NCI-H524 treated with DMSO at 0.1 percent for 48 hours (cell line): Measurements from ENCODE around the gene ANO7.

Source experiments
- DNase-seq: peaks from one replicate; lab custom pipeline; 2025; lab: John Stamatoyannopoulos, UW

ANO7 gene

DNA sequence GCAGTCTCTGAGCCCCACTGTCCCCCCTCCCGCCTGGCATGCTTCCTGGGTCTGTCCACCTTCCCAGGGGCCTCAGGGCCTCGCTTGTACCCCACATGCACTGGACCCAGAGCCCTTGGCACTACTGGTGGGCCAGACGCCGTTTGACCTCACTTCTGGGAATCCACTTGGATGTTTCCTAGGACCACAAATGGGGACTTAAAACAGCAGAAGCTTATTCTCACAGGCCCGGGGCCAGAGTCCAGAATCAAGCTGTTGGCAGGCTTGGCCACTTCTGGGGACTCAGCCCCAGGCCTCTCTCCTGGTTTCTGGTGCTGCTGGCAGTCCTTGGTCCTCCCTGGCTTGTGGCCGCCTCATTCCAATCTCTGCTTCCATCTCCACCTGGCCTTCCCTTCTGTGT lies 19.6 kb downstream of the ANO7 start:
- no peak for DNase-seq

DNA sequence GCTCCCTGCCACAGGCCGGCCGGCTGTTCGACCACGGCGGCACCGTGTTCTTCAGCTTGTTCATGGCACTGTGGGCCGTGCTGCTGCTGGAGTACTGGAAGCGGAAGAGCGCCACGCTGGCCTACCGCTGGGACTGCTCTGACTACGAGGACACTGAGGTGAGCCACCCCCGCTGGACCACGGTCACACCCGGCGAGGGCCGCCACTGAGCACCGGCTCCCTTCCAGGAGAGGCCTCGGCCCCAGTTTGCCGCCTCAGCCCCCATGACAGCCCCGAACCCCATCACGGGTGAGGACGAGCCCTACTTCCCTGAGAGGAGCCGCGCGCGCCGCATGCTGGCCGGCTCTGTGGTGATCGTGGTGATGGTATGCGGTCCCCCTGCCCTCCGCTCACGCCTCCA lies 20.8 kb downstream of the ANO7 start:
- DNase-seq: no peak

DNA sequence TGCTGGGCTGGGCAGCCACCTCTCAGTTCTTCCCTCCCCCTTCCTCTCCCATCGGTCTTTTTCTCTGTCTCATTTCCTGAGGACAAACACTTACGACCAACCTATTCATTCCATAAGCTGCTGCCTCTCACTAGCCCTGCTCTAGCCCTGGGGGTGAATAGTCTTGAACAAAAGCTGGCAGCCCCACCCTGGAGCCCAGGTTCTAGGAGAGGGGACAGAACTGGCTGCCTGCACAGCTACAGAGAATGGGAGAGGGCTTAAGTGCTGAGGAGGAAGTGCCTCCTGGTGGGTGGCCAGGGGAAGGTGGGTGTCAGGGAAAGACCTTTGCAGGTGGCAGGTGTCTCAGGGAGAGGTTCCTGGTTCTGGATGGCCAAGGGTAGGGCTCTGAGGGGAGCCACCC lies 22.8 kb downstream of the ANO7 start:
- no peak for DNase-seq

DNA sequence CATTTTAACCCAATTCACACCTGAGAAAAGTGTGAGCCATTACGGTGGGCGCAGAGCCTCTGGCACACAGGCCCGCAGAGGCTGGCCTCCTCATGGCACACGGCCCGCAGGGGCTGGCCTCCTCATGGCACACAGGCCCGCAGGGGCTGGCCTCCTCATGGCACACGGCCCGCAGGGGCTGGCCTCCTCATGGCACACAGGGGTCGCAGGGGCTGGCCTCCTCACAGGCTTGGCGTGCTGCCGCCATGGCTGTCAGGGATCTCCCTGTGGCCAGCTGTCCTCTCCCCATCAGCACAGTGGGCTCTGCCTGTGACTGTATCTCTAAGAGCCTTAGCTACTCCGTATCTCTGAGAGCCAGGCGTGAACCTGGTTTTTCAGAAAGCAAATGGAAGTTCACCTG lies 24.6 kb downstream of the ANO7 start:
- no peak for DNase-seq

DNA sequence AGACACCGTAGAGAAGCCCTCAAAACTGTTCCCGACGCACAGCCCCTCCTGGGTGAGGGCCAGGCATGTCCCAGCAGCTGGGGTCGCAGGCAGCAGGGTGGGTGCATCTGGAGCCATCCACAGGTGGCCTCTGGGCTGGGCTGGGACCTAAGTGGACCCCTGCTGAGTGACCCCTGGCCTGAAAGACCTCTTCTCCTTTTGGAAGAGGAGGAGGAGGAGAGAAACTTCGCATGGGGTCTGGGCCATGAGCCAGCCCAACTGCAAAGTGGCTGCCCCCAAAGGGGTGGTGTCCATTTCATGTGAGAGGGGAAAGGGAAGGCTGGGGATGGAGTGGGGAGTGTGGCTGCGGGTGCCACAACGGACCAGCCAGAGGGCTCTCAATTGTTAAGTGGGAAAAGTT lies 25.1 kb downstream of the ANO7 start:
- no peak for DNase-seq

DNA sequence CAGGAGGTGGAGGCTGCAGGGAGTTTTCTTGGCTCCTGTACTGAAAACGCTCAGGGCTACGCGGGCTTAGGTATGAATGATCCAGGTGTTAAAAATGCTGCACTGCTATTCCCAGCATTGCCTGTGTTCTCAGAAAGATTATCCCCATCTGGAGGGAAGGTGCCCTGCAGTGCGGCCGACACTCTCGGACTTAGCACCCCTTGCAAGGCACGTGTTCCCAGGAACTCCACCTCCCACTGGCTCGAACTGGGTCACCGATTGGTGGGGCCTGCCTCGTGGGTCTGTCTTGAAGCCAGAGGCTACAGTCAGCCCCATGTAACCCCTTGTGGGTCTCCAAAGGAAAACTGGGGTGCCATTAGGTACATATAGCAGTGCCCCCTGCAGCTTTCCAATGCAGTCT lies 25.7 kb downstream of the ANO7 start:
- DNase-seq: no peak

DNA sequence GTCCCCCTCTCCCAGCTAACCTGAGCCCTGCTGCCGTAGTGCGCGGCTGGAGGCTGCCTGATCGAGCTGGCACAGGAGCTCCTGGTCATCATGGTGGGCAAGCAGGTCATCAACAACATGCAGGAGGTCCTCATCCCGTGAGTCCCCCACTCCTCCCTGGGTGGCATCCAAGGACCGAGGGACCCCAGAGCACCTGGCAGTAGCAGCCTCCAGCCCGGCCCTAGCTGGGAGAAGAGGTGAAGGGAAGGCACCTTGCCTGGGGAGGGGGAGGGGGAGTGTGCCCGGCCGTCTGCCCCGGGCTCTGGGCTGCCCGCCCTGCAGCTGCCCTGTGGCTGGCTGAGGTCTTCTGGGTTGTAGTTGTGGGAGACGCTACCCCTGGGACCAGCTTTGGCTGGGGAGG lies 26.3 kb downstream of the ANO7 start:
- DNase-seq: no peak

DNA sequence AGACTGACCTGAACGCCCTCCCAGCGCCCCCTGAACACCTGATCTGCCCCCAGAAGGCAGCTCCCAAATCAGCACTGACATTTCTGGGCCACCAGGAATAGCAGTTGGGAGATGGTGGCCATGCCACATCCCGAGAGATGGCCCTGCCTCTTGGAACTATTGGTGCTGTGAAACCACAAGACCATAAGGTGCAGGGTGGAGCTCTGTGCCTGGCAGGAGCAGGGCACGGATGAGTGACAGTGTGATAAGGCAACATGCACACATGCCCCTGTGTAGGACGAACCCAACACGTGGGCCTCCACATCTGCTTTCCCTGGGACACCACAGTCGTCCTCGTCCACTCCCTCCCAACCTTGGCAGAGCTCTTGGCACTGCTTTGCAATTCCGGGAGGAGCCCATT lies 26.9 kb downstream of the ANO7 start:
- DNase-seq: no peak

DNA sequence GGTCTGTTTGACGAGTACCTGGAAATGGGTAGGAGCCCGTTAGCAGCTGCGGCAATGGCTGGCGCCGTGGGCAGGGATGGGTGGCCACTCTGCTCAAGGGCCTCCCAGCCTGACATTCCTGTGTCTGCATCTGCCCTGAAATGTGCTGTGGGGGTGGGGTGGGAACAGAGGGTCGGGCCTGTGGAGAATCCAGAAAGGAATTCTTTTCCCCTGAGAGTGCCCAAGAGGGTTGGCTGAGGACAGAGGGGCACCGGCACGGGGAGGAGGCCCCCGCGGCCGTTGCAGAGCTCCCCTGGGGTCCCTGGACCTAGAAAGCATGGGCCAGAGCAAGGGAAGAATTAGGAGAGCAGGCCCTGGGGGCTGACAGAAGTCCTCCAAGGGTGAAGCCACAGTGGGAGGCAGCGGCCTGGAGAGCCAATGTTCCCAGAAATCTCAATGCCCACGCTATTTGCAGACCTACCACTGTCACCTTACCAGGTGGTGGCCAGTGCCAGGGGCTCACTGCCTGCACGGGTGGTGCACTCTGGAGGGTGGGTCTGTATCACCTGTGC lies 27.8 kb downstream of the ANO7 start:
- DNase-seq: no peak

DNA sequence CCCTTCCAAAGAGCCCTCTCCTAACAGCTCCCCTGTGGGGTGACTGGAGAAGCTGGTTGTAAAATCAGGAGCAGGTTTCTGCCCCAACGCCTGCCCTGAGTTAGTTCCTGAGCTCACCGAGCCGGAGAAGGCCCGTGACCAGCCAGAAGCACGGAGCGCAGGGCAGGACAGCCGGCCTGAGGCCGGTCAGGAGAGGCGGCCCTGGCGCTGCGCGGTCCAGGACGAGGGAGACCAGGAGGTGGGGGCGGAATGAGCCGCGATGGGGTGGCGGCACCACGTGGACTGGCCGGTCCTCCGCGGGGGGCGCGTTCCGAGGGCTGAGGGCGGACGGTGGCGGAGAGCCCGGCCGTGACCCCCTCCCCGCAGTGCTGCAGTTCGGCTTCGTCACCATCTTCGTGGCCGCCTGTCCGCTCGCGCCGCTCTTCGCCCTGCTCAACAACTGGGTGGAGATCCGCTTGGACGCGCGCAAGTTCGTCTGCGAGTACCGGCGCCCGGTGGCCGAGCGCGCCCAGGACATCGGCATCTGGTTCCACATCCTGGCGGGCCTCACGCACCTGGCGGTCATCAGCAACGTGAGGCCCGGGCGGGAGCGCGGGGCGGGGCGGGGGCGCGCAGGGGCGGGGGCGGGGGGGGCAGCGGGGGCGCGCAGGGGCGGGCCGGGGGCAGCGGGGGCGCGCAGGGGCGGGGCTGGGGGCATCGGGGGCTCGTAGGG lies 29.0 kb downstream of the ANO7 start:
- DNase-seq: no peak

DNA sequence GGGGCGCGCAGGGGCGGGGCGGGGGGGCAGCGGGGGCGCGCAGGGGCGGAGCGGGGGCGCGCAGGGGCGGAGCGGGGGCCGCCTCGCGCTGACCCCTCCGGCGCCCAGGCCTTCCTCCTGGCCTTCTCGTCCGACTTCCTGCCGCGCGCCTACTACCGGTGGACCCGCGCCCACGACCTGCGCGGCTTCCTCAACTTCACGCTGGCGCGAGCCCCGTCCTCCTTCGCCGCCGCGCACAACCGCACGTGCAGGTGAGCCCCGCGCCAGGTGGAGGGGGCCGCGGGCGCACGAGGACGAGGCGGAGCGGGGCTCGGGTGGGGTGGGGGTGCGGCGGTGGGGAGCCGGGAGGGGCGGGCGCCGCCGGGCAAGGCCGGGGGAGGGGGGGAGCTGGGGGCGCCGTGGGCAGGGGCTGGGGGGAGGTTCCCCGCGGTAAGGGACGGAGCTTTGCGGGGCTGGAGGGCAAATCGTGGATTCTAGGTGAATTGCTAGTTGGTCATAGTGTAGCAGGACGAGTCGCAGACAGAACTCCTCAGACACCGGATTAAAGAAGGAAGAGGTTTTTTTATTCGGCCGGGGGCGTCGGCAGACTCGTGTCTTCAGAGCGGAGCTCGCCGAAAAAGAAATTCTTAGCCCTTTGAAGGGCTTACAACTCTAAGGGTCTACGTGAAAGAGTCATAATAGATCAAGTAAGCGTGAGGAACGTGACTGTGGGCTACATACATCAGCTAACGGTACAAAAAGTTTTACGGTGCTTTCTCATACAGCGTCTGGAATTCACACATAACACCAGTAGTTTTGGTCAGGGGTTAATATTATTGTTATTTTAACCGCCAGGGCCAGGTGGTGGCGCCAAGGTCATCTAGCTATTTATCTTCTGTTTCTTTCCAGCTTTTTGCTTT lies 29.9 kb downstream of the ANO7 start:
- DNase-seq: peak; percentile 6

DNA sequence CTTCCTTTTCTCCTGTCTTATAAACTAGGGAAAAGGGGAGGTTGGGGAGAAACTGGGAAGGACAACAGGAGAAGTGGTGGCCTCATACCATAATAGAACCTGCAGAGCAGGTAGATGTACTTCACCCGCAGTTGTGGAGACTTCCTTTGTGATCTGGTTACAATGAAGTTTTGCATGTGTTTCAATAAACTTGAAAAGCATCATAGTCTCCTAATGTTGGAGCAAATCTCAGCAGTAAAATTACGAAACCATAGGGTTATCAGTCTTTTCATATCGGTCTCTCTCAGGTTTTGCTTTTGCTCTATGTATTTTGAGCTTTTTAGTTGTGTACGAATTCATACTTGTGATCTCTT lies 30.5 kb downstream of the ANO7 start:
- DNase-seq: no peak

DNA sequence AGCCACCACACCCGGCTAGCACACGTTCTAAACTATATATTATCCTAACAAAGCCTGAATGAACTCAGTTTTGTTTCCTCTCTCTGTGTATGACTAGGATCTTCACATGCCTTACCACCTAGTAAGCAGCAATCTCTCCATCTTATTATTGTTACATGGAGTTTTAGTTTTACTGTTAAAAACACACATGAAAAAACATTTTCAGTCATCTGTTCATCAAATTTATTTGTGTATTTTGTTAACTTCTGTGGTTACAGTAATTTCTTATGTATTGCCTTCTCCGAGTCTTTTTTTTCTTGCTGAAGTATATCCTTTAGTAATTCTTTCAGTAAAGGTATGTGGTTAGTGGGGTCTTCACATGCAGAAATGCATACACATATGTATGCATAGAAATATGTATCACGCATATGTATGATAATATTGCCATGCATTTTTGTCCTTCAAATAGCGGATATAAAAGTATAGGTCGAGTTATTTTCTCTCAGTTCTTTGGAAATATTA lies 31.4 kb downstream of the ANO7 start:
- no peak for DNase-seq

DNA sequence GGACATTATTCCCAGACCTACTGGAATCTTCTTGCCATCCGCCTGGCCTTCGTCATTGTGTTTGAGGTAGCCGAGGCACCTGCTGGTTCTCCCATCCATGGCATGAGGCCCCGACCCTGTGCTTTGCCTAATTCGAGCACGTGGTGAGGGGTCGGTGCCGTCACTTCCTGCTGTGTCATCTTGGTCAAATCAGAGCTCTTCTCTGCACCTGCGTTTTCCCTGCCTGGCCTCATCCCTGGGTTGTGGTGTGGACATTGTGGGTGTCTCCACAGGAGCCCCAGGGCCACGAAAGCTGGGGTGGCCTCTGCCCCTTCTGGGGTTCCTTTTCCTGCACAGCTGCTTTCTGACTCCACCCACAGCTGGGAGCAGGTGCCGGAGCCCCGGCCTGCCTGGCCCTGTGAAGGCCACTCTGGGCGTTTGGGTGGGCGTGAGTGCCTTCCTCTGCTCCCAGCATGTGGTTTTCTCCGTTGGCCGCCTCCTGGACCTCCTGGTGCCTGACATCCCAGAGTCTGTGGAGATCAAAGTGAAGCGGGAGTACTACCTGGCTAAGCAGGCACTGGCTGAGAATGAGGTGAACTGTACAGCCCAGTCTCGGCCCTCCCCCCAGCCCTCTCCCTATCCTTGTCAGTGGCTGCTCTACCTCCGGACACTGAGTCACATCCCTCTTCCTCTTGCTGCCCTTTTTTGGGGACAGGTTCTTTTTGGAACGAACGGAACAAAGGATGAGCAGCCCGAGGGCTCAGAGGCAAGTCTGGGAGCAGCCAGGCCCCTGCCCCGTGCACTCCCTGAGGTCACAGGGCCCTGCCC lies 34.9 kb downstream of the ANO7 start:
- DNase-seq: no peak

DNA sequence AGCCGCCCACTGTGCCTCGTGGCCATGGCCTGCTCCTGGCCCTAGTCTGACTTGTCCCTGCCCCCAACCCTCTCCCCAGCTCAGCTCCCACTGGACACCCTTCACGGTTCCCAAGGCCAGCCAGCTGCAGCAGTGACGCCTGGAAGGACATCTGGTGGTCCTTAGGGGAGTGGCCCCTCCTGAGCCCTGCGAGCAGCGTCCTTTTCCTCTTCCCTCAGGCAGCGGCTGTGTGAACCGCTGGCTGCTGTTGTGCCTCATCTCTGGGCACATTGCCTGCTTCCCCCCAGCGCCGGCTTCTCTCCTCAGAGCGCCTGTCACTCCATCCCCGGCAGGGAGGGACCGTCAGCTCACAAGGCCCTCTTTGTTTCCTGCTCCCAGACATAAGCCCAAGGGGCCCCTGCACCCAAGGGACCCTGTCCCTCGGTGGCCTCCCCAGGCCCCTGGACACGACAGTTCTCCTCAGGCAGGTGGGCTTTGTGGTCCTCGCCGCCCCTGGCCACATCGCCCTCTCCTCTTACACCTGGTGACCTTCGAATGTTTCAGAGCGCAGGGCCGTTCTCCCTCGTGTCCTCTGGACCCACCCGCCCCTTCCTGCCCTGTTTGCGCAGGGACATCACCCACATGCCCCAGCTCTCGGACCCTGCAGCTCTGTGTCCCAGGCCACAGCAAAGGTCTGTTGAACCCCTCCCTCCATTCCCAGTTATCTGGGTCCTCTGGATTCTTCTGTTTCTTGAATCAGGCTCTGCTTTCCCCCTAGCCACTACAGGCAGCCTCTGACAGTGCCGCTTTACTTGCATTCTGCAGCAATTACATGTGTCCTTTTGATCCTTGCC lies 35.8 kb downstream of the ANO7 start:
- DNase-seq: no peak

DNA sequence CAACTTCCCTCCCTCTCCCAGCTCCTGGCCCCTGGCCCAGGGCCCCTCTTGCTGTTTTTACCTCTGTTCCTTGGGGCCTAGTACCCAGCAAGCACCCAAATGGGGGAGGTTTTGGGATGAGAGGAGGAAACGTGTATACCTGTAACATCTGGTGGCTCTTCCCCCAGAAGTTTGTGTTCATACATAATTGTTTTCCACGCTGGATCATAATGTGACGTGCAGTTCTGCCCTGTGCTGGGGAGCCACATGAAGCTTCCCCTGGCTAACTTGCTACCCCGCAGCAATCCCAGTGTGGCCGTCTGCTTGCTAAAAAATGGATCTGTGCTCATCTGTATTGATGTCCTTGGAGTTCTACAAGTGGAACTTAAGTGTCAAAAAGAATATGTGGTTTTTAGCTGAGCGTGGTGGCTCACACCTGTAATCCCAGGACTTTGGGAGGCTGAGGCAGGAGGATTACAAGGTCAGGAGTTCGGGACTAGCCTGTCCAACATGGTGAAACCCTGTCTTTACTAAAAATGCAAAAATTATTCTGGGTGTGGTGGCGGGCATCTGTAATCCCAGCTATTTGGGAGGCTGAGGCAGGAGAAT lies 36.5 kb downstream of the ANO7 start:
- no peak for DNase-seq

DNA sequence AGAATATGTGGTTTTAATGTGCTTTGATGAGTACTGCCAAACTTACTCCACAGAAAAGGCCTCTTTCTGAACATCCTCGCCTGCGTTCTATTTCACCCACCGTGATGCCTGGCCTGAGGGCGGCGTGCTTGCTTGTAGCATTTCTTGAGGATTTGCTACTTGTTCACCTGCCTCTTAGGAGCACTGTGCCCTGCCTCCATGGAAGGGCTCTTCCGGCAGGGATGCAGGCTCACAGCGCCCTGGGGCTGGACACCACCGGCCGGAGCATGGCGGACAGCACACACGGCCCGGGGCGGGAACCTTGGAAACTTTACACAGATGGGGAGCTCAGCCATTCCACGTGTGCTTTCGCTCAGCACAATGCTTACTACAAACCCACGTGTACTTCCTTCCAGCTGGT lies 37.1 kb downstream of the ANO7 start:
- DNase-seq: no peak

DNA sequence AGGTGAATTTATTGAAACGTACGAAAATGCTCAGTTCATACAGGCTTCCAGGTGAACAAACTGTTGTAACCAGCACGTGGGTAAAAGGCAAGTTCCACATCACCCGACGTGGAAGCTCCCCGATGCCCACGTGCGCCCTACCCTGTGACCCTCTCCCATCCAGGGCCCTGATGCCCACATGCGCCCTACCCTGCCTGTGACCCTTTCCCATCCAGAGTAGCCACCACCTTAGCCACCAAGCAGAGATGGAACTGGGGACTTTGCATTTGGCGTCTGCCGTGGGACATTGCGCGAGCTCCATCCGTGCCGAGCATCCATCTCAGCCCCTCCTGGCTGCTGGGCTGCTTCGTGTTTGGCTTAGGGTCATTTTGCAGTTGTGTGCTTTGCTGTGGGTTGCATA lies 37.5 kb downstream of the ANO7 start:
- DNase-seq: no peak

DNA sequence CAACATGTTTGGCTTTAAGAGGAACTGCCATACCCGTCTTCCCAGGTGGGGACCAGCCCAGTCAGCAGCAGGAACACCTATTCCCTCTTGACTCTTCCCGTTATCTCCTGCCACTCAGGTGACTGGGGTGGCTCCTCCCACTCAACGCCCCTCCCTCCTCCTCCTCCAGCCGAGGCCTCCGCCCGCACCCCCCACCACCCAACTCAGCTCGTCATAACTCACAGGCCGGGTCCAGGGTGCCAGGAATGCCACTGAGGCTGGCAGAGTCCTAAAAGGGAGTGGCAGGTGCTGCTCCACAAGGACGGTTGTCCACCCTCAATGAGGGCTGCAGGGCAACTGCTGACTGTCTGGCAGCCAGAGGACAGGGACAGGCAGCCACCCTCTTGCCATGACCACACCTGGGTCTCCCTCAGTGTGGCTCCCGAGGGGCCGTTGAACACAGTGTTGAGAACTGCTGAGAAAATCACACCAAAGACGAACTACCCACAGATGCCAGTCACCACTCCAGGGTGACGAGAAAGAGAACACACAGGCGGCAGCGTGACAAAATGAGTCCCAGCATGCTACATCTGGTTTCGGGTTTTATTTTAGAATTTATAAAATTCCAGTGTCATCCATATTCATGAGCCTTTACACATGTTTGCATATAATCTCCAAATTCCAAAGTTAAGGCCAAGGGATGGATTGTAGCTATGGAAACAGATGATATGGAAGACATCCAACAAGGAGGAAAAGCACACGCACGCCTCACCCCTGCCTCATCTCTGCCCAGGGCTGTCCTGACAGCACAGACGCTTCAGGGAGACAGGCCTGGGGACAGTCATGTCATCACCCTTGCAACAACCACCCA lies 38.5 kb downstream of the ANO7 start:
- no peak for DNase-seq

DNA sequence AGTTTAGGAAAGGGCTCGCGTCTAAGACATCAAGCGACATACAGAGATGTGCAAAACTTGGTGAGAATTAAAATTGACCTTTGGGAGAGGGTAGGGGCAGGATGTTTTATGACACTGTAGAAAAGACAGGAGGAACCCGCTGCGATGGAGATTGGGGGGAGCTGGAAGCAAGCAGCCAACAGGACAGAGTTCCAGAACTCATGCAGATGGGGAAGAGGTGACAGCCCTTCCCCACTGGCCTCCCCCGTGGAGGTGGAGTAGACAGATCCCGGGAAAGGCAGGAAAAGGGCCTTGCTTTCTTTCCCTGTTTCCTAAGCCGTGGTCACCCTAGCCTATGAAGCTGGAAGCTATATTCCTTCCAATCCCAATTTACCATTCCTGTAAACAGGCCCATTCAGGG lies 39.1 kb downstream of the ANO7 start:
- no peak for DNase-seq
